HG02642 (cell line): ENCODE measurements around the gene ELF4.

ENCODE experiments used
- ATAC-seq: cut with Tn5 transposase; IDR thresholded peaks from one replicate; pipeline ENCODE4 v1.9.1; 2021; ENCODE audit warnings: mild to moderate bottlenecking; ENCODE audit not compliant: unreplicated experiment, poor library complexity

ELF4 gene

DNA sequence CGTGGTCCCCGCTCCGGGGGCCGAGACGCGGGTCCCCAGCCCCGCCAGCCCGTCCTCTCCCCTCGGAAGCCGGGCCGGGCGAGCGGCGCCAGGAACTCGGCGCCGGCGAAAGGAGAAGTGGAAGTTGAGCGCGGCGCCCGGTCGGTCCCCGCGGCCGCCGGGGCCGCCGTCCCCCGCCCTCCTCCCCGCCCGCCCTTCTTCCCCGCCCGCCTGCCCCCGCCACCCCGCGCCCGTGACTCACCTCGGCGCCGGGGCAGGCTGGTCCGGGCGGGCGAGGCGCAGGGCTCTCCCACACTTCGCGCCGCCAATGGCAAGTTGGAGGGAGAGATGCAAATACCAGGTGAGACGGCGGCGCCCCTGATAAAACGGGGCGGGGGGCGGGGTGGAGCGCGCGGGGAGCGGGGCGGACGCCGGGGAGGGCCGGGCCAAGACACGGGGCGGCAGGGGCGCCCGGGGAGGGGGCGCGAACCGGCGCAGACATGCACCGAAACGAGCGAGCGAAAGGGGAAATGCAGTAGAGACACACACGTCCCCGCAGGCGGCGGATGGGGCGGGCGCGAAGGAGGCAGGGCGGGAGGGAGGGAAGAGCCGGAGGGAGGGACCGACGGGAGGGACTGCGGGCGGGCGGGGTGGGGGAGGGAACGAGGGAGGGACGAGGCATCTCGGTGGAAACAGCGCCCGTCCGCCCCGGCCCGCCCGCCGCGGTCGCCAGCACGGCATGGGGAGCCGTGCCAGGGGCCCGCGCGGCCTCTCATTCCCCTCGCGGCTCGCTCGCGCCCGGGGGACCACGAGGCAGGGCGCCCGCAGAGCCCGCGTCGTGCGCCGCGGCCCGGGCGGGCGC, at the start of gene ELF4:
Gene ELF4, minus strand, starts transcription at position 119 of the 841 bp plus-strand sequence. CDS start 29,167 bp downstream, outside the sequence.
- ATAC-seq = peak; percentile 52

DNA sequence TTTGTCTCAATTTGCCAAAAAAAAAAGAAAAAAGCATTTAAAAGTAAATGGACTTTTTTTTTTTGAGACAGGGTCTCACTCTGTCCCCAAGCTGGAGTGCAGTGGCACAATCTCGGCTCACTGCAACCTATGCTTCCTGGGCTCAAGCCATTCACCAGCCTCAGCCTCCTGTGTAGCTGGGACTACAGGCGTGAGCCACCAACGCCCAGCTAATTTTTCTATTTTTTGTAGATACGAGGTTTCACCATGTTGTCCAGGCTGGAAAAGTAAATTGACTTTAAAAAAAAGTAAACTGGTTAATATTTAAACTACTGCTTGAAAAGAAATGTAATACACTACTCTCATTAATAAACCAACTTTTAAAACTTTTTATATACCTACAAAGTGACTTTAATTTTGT, 49.5 kb upstream of the ELF4 start:
- no peak for ATAC-seq

- no peak for ATAC-seq
These were observed 48.0 kb upstream of the ELF4 start for GRCh38 chrX:130158311-130158710.

- ATAC-seq = no peak
These were observed 45.3 kb upstream of the ELF4 start for GRCh38 chrX:130155564-130155963.

DNA sequence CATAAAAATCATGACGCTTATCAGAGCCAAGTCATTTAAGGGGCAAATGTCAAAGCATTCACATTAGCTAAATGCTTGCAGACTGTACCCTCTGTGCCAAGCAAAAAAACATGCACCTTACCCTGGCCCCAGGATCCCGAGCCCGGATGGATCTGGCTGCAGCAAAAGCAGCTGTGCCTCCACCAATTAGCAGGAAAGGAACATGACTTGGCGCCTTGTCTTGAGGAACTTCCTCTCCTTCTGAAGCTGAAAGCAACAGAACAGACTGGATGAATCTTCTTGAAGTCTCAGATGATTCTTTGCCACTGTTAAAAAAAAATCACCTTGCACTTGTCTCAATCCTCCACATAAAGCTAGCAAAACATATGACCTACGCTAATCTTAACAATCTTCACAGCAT, 37.3 kb upstream of the ELF4 start:
- ATAC-seq = no peak

DNA sequence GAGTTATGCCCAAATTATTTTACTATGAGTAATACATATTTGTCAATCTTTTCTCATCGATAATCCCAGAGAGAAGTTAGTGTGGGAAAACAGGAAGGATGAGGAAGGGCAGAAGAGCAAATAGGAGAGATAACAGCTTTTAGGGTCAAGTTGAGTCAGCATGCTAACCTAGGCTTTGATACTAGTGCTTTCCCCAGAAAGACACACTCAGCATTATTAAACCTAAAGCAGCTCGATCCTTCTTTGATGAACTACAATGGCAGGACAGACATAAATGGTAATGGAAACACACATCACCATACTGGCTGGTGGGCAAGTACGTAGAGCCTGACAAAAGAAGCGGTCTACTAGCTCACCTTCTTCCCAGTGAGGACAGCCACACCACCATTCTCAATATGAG, 34.8 kb upstream of the ELF4 start:
- no peak for ATAC-seq

DNA sequence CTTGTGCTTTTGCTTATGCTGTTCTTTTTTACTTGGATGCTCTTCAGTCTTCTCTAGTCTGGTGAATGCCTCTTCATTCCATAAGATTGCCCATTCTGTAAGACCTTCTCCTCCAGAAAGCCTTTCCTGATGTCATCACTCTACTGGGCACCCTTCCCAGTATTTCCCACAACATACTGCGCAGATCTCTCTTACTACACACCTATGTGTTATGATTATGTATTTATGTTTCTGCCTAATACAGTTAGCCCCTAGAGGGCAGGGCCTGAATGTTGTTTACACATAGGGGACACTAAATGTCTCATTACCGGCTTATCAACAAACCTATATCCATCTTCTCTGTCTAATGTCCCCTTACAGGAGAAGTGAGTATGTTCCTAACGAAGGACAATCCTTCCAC, 34.2 kb upstream of the ELF4 start:
- ATAC-seq = no peak

- no peak for ATAC-seq
These were observed 29.3 kb upstream of the ELF4 start for GRCh38 chrX:130139474-130140201.

GRCh38 chrX:130136961-130137360, 26.7 kb upstream of the ELF4 start:
- no peak for ATAC-seq

DNA sequence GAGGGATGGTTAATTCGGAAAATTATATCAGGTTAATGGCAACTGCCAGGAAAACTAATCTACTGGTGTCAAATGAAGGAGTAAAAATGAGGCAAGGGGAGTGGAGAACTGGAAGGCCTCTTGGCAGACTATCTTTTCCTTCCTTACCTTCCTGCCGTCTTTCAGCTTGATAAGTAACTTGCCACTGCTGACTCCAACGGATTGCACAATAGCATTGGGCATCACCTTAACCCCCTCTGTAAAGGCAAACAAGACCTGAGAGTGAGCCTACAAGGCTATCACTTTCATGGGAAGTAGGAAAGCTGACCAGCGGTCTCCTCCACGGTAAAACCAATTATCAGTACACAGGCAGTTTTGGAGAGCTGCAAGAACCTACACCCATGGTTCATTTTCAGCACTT, 26.2 kb upstream of the ELF4 start:
- ATAC-seq = no peak

- no peak for ATAC-seq
These were observed 20.7 kb upstream of the ELF4 start for GRCh38 chrX:130130990-130131389.

GRCh38 chrX:130125091-130125874, 15.0 kb upstream of the ELF4 start:
- ATAC-seq = no peak

GRCh38 chrX:130124577-130124976, 14.3 kb upstream of the ELF4 start:
- no peak for ATAC-seq

GRCh38 chrX:130121505-130121800, 11.2 kb upstream of the ELF4 start:
- ATAC-seq = no peak

- peak; percentile 84 for ATAC-seq
These were observed 10.6 kb upstream of the ELF4 start for GRCh38 chrX:130120746-130121504.

- peak; percentile 37 for ATAC-seq
These were observed 10.0 kb upstream of the ELF4 start for GRCh38 chrX:130120321-130120731.

GRCh38 chrX:130119312-130119898, 9.1 kb upstream of the ELF4 start:
- ATAC-seq = no peak

- no peak for ATAC-seq
These were observed 8.4 kb upstream of the ELF4 start for GRCh38 chrX:130118441-130119311.

DNA sequence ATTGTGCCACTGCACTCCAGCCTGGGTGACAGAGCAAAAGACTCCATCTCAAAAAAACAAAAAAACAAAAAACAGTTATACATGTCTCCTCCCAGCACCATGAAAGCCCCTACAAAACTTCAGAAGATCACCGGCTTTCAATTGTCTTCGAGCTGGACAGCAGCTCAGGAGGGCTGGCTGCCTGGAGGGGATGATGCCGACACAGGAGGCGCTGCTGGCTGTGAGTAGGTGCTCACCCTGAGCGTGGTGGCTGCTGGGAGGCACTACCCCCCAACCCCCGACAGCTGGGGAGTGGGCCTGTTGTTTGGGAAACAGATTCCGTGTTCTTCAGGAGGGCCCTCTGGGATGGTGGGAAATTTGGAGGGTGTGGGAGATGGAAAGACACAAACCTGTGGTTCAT, 6.9 kb upstream of the ELF4 start:
- no peak for ATAC-seq
